SU-DHL-6 (cell line): ENCODE results near the gene TNP2.

Experiments used
- CTCF ChIP-seq: fragments of 200-600 bp; sonication (generic); IDR thresholded peaks from one replicate; pipeline ENCODE4 v1.5.1; 2017; ENCODE audit warnings: antibody characterized with exemption, mild to moderate bottlenecking, low read length, moderate library complexity; ENCODE audit not compliant: insufficient read depth, poor library complexity, severe bottlenecking
- EZH2phosphoT487 ChIP-seq: fragments of 200-600 bp; sonication (generic), shearing (Covaris generic); conservative IDR thresholded peaks from 2 replicates; pipeline ENCODE4 v1.6.1; 2018; ENCODE audit warnings: mild to moderate bottlenecking, antibody characterized with exemption, low read length, moderate library complexity, mixed read lengths

GRCh38 chr16:11313493-11314308, 44.6 kb upstream of the TNP2 start:
- no peak for TF ChIP-seq CTCF
- TF ChIP-seq EZH2phosphoT487, result no peak
